Measurements from ENCODE around the gene ATP9A. TPM values are rescaled to one million over a fixed set of nuclear protein-coding genes. Genes with fewer than 3 reads are reported as not detected.

Gene ATP9A
- total and polyA plus RNA-seq, 2 of the 4 experiments (the other 2 are of a cell fraction), result 10.6 to 22.4 TPM

- TF ChIP-seq SMC3 (IDR thresholded peaks at IDR 0.05; ENCODE audit: low read depth, low read length) (no peak), RAD21 (IDR thresholded peaks at IDR 0.05; ENCODE audit: low read length) (no peak), NFE2L2 (IDR thresholded peaks at IDR 0.05; ENCODE audit: low read depth, low read length) (peak; percentile 77), MAFK (IDR thresholded peaks at IDR 0.05; ENCODE audit: low read depth, low read length) (no peak), ELK1 (IDR thresholded peaks at IDR 0.05; ENCODE audit: borderline replicate concordance, low read depth, low read length) (no peak), RCOR1 (IDR thresholded peaks at IDR 0.05; ENCODE audit: insufficient replicate concordance, low read length) (no peak), MAZ (IDR thresholded peaks at IDR 0.05; ENCODE audit: borderline replicate concordance, low read depth, low read length) (no peak), POLR2A (IDR thresholded peaks at IDR 0.05; ENCODE audit: low read depth, low read length) (no peak), MXI1 (IDR thresholded peaks at IDR 0.05; ENCODE audit: borderline replicate concordance, low read depth, low read length) (no peak), FOS (IDR thresholded peaks at IDR 0.05; ENCODE audit: low read depth, low read length) (no peak), CTCF (conservative IDR thresholded peaks at IDR 0.05; ENCODE audit: low read depth, low read length) (no peak), RFX5 (IDR thresholded peaks at IDR 0.05; ENCODE audit: low read depth, low read length) (no peak), CEBPB (IDR thresholded peaks at IDR 0.05; ENCODE audit: low read depth, low read length) (peak; percentile 14; the same call in 1 of the 2 replicates)
- TF ChIP-seq, protein P1, sequence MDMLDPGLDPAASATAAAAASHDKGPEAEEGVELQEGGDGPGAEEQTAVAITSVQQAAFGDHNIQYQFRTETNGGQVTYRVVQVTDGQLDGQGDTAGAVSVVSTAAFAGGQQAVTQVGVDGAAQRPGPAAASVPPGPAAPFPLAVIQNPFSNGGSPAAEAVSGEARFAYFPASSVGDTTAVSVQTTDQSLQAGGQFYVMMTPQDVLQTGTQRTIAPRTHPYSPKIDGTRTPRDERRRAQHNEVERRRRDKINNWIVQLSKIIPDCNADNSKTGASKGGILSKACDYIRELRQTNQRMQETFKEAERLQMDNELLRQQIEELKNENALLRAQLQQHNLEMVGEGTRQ (IDR thresholded peaks at IDR 0.05; ENCODE audit: low read depth, low read length), result no peak
- Histone ChIP-seq H3K27me3 (ENCODE audit: control insufficient read depth, insufficient read depth, low read length) (no peaks in the 10 kb centered on the region), H2AK9ac (replicated peaks; ENCODE audit: low read depth, low read length, poor library complexity) (no peak overlapping the region), H2AFZ (replicated peaks; ENCODE audit: low read length, poor library complexity) (peak overlapping the region; percentile 33), H3K14ac (replicated peaks; ENCODE audit: low read depth, low read length) (0 out of 2 replicates have a peak overlapping the region, but pooled peaks have one; percentile 1), H4K91ac (ENCODE audit: insufficient read depth, low read depth, low read length) (no peak overlapping the region), H3K18ac (ENCODE audit: low read depth, low read length) (no peak overlapping the region), H2BK20ac (ENCODE audit: low read depth, low read length) (peak overlapping the region; percentile 51; the same call in 1 of the 2 replicates), H4K5ac (ENCODE audit: low read depth, low read length) (no peak overlapping the region), H3K27ac (ENCODE audit: insufficient read depth, low read length) (peak overlapping the region; percentile 25; the same call in 1 of the 2 replicates), H2AK5ac (ENCODE audit: low read depth, low read length) (peak overlapping the region; percentile 67; the same call in 1 of the 2 replicates), H3K79me1 (ENCODE audit: low read depth in 1 of 2, low read length in 2 of 2) (no peaks in the 10 kb centered on the region; a peak in 1 of 4 replicates), H3K56ac (ENCODE audit: extremely low read depth, insufficient read depth, low read length) (no peak overlapping the region), H3K4me2 (ENCODE audit: low read depth, low read length) (no peak overlapping the region), H3K4ac (ENCODE audit: low read depth, low read length) (0 out of 2 replicates have a peak overlapping the region, but pooled peaks have one; percentile 1), H2BK5ac (ENCODE audit: low read depth, low read length, poor library complexity, severe bottlenecking) (no peak overlapping the region), H3K9me1 (ENCODE audit: insufficient read depth, low read length) (peaks cover 10% of the 10 kb centered on the region; the same call in 1 of the 2 replicates), H2BK15ac (ENCODE audit: low read depth, low read length) (no peak overlapping the region), H3K4me3 (ENCODE audit: insufficient read depth, low read depth, low read length) (no peak overlapping the region), H3K9ac (ENCODE audit: low read depth, low read length) (peak overlapping the region; percentile 54; the same call in 1 of the 2 replicates), H4K20me1 (ENCODE audit: insufficient read depth, low read length) (no peaks in the 10 kb centered on the region), H3K9me3 (ENCODE audit: control insufficient read depth, insufficient read depth, low read length) (no peaks in the 10 kb centered on the region), H2BK120ac (ENCODE audit: low read depth, low read length) (no peak overlapping the region), H3K23ac (ENCODE audit: low read depth, low read length) (no peak overlapping the region), H3K36me3 (ENCODE audit: control insufficient read depth, insufficient read depth, low read length) (peaks cover 16% of the 10 kb centered on the region), H3K4me1 (ENCODE audit: control insufficient read depth, insufficient read depth, low read length) (peaks cover 2% of the 10 kb centered on the region; the same call in 1 of the 2 replicates), H4K8ac (ENCODE audit: low read depth in 2 of 2, low read length in 2 of 2) (peak overlapping the region; percentile 19 to 67; a peak in 3 of 4 replicates)
- 63% methylated on average over 5 of the region's 8 CpGs; no CpG with 5 or more reads in 1 of the 2 experiments for WGBS, 2 experiments (ENCODE audit: extremely low coverage in 2 of 2, insufficient read length in 1 of 2)
- DNase-seq (peak; percentile 50), ATAC-seq (ENCODE audit: low read depth) (peak; percentile 40; the same call in 1 of the 2 replicates)
- in situ Hi-C loops (cut with MboI; ENCODE audit: low sequenced_read_pairs) (no loop called here), intact Hi-C loops (cut with micrococcal nuclease) (no loop called here), dilution Hi-C loops (cut with HindIII; ENCODE audit: low sequenced_read_pairs, unreplicated experiment) (no loop called here)
- POLR2A ChIA-PET (ENCODE audit: unreplicated experiment), result no interaction called here
- CTCF ChIA-PET, result no interaction called here
- no TSS peak for BruUV-seq (replicated peaks)
Observed at GRCh38 chr20:51687108-51687507, 81.1 kb downstream of the ATP9A start.
